HG03575 (cell line): Measurements from ENCODE around the gene USP5.
"Not testable (repeated sequence)": the region's sequence is repeated elsewhere in the genome, so short reads cannot be mapped to it uniquely, and the experiment has no call there.

Experiments used
- ATAC-seq: cut with Tn5 transposase; IDR thresholded peaks from one replicate; pipeline ENCODE4 v1.9.1; 2021; ENCODE audit not compliant: unreplicated experiment, insufficient number of reproducible peaks, low FRiP score; ENCODE audit errors: extremely low read depth

USP5 gene

GRCh38 chr12:6854036-6854435, 2.1 kb downstream of the USP5 start:
- ATAC-seq: no peak

DNA sequence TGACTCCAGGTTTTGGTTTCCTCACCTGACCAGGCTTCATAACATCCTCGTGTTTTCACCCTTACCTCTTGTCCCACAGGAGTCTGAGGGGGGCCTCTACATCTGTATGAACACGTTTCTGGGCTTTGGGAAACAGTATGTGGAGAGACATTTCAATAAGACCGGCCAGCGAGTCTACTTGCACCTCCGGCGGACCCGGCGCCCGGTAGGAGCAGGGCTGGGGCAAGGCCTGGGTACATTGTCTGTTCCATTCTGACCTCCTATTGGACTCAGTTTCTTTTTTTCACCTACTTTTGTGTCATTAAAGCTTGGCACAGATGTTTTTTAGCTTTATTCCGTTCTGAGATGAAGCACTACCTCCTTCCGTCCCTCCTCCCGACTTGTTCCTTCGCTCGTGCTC, 3.4 kb downstream of the USP5 start:
- ATAC-seq: no peak

DNA sequence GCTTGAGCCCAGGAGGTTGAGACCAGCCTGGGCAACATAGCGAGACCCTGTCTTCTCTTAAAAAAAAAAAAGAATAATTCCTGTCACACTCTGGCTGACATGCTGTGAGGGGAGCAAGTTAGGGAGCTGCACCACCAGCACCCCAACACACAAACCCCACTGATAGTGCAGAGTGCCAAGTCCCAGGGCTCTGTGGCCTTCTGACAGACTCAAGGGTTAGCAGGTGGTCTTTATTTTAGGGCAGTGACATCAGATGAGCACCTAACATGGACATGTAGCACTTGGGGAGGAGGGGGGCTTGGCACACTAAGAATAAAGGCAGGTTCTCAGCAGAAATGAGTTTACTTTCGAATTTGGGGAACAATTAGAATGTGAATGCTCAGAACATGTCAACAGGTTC, 6.8 kb downstream of the USP5 start:
- ATAC-seq: no peak

DNA sequence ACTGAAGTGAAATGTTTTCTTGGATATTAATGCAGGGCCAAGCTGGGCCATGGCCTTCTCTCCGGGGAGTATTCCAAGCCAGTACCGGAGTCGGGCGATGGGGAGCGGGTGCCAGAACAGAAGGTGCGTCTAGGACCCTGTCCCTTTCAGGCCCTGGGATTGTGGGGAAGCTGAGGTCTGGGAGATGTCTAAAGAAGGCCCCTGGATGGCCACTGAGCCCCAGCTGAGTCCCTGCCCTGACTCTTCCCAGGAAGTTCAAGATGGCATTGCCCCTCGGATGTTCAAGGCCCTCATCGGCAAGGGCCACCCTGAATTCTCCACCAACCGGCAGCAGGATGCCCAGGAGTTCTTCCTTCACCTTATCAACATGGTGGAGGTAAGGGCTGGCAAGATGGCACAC, 8.2 kb downstream of the USP5 start:
- ATAC-seq: no peak

- ATAC-seq: no peak
Measured at GRCh38 chr12:6860942-6861341, 9.0 kb downstream of the USP5 start.

- ATAC-seq: no peak
Measured at GRCh38 chr12:6861391-6861790, 9.4 kb downstream of the USP5 start.

- no peak for ATAC-seq
Measured at GRCh38 chr12:6863033-6863432, 11.1 kb downstream of the USP5 start.

- ATAC-seq: no peak
Measured at GRCh38 chr12:6863586-6864321, 11.8 kb downstream of the USP5 start.

DNA sequence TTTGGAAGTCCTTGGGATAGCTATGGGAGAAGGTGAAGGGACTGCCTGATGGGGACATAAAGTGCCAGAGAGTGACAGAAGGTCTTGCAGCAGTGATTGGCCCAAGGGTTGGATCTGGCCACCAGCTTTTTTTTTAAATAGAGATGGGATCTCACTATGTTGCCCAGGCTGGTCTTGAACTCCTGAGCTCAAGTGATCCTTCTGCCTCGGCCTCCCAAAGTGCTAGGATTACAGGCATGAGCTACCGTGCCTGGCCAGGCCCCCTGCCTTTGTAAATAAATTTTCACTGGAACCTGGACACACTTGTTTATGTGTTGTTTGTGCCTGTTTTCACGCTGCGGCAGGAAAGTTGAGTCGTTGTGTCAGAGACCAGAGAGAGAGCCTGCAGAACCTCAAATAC, 13.4 kb downstream of the USP5 start:
- ATAC-seq: not testable (repeated sequence)

DNA sequence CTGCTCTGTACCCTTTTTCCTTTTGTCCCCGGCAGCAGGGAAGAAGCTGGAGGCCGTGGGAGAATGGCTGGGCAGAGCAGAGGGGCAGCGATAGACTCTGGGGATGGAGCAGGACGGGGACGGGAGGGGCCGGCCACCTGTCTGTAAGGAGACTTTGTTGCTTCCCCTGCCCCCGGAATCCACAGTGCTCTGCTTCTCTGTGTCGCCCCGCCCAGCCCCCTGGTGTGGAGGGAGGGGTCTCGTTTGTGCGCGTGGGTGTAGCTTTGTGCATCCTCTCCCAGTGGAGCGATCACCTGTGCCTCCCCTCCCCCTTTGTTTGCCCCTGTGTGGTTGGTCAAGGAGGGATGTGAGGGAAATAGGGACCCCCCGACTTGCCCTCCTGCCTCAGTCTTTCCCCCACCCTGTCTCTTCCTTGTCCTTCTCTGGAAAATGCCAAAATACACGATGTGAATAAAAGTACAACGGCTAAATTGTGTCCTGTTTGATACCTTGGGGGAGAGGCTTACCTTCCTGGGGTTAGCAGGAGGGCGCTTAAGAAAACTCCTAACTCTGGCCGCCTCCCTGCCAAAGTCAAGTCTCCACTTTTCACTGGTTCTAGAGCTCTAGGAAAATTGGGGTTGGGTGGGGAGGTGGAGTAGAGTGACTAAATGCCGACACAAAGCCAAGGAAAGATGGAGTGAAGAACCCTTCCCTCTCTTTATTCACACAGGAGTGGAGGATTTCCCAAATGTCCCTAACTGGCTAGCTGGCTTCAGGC, 14.4 kb downstream of the USP5 start:
- no peak for ATAC-seq

- ATAC-seq: no peak
Measured at GRCh38 chr12:6866920-6867412, 15.0 kb downstream of the USP5 start.

- no peak for ATAC-seq
Measured at GRCh38 chr12:6867413-6868210, 15.7 kb downstream of the USP5 start, which contains the start of gene TPI1. Gene TPI1 (plus strand): TSS chr12:6867531. CDS start chr12:6867567, 36 bp downstream.

DNA sequence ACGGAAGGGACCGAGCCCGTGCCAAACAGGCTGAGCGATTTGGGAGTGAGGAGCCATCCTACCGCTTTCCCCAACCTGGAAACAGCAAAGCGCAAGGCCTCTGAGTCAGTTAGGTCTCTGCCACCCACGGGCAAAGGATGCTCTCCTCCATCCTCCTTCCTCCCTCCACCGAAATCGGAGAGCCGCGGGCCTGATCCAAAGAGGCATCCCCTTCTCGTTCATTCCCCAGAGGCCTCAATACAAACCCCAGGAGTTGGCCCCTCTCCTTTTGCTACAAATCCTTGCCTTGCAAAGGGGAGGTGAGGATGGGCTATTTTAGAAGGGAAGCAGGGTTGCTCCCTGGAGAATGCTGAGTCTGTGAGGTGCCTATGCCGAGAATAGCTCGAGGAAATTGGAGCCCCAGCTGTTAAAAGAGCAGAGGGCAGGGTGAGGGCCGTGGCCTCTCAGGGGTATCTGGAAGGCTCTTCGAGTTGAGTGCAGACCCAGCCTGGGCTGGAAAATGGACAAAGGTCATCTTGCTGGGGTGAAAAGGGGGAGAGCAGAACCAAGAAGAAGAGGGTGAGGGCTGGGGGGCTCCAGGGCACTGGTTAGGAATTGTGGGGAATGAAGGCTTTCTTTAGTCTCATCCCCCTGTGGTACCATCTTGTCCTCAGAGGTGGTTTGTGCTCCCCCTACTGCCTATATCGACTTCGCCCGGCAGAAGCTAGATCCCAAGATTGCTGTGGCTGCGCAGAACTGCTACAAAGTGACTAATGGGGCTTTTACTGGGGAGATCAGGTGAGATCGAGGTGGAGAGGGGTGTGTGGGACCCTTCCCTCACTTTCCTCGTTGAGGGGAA, 16.5 kb downstream of the USP5 start:
- no peak for ATAC-seq

DNA sequence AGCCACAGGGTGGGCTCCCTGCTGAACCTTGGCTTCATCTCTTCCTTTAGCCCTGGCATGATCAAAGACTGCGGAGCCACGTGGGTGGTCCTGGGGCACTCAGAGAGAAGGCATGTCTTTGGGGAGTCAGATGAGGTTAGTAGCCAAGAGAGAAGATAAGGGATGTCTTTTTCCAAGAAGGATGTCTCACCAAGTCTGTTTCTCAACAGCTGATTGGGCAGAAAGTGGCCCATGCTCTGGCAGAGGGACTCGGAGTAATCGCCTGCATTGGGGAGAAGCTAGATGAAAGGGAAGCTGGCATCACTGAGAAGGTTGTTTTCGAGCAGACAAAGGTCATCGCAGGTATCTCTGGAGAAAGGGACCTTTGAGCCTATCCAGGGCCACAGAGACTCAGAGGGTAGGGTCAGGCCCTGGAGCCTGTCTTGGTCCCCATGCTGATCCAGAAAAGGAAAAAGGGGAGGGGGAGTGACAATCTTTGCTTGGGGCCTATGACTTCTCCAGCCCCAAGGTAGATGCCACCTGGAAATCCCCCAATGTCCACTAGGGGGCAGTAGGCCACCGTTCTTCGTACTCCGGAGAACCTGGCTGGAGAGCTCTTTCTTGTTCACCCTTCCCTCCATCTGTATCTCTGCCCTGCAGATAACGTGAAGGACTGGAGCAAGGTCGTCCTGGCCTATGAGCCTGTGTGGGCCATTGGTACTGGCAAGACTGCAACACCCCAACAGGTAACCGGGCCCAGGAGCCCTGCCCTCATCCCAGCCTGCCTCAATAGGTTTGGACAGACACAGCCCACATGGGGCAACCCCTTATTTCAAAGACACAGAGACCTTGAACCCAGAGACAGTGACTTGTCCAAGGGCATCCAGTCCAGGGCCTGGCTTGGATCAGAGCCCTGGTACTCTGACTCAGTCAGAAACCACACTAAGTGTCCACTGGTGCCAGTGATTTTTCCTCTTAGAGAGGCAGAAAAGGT, 17.4 kb downstream of the USP5 start:
- ATAC-seq: no peak

DNA sequence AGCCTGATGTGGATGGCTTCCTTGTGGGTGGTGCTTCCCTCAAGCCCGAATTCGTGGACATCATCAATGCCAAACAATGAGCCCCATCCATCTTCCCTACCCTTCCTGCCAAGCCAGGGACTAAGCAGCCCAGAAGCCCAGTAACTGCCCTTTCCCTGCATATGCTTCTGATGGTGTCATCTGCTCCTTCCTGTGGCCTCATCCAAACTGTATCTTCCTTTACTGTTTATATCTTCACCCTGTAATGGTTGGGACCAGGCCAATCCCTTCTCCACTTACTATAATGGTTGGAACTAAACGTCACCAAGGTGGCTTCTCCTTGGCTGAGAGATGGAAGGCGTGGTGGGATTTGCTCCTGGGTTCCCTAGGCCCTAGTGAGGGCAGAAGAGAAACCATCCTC, 18.4 kb downstream of the USP5 start:
- not testable (repeated sequence) for ATAC-seq

DNA sequence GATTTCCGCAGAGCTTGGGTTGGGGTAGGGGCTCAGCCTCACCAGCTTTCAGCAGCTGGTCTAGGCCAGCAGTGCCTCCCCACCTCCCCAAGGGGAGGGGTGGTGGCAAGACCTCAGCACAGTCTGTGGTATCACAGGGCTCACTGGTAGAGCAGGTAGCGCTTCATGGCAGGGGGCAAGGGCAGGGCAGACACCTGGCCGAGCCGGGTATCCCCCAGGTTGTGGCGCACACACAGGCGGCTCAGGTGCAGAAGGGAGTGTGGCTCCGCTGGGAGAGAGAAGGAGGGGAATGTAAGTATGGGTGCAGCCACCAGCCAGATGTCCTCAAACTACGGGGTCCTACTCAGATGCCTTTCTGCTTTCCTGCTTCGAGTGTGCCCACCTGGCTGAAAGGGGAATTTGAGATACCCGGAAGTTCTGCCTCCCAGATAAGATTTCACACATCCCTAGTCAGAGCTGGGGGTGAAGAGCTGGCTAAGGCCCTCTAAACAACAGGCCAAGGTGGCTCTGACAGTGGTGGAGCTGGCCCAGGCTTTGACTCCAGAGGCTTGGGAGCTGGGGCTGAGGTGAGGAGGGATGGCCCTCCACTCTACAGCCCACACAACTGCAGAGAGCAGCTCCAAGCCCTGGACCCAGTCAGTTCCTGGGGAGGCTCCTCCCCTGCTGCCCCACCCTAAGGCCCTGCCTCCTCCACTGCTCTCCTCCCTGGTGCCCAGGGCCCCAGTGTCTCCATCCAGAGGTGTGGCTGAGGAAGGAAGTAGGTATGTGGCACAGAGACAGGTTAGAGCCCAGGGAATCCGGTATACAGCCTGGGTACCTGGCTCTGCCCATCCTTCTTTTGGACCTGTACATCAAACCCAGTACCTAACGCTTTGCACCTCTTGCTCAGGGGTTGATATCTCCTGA, 19.4 kb downstream of the USP5 start:
- ATAC-seq: no peak
